OCI-M2 (cell line): ENCODE results near the gene ZNF57.
"Not testable (repeated sequence)": the region's sequence is repeated elsewhere in the genome, so short reads cannot be mapped to it uniquely, and the experiment has no call there.

ENCODE experiments used
- DNase-seq: peaks from one replicate; lab custom pipeline; 2025; ENCODE audit not compliant: unreplicated experiment; lab: John Stamatoyannopoulos, UW

Gene ZNF57

DNA sequence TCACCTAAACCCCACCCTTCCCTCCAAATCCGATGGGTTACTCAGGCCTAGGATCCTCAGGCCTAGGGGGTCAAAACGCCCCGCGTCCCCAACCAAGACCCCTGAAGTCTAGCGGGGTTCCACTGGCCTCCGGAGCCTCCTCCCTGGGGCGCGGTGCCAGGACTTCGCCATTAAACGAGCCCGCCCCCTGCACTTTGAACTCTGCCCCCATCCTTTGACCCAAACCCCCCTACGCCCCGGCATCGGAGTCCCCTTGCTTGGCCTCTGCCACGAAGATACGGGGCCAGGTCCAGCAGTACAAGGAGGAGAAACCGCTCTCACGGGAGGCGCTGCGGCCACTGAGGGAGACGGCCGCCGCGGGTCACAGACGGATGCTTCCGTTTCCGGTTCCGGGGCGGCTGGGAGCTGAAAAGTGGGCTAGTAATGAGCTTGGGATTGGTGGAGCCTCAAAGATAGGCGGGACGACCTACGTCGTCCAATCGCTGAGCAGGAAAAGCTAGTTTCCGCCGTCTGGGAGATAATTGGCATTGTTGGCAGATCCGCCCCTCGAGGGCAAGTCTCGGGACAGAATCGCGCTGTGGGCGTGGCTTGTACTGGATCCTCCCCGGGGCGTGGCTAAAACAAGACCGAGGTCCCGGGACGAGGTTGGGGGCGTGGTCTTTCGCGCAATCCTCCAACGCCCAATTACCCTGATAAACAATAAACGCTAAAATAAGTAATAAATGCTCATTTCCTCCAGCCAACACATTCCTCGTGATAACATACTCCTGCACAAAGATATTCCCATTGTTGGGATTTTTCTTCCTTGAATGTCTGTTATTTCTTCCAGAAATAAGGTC is 49.8 kb downstream of the ZNF57 start:
- DNase-seq, result peak; percentile 88

GRCh38 chr19:2952953-2953481 is 52.3 kb downstream of the ZNF57 start:
- DNase-seq, result no peak

DNA sequence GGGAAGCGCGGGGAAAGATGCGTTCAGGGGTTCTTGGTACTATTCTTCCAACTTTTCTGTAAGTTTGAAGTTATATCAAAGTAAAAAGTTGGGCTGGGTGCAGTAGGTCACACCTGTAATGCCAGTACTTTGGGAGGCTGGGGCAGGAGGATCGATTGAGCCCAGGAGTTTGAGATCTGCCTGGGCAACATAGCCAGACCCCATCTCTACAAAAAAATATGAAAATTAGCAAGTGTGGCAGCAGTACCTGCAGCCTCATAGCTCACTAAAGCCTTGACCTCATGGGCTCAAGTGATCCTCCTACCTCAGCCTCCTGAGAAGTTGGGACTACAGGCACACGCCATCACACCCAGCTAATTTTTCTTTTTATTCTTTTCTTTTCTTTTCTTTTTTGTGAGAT is 56.4 kb downstream of the ZNF57 start:
- DNase-seq, result no peak

DNA sequence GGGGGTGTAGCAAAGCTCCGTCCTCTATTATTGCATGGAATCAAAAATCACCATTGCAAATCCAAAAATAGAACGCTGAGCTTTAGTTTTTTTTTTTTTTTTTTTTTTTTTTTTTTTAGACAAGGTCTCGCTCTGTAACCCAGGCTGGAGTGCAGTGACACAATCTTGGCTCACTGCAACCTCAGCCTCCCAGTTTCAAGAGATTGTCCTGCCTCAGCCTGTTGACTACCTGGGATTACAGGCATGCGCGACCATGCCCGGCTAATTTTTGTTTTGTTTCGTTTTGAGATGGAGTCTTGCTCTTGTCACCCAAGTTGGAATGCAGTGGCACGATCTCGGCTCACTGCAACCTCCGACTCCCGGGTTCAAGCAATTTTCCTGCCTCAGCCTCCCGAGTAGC is 59.4 kb downstream of the ZNF57 start:
- no peak for DNase-seq

GRCh38 chr19:2962018-2962670 is 61.4 kb downstream of the ZNF57 start:
- peak; percentile 24 for DNase-seq

DNA sequence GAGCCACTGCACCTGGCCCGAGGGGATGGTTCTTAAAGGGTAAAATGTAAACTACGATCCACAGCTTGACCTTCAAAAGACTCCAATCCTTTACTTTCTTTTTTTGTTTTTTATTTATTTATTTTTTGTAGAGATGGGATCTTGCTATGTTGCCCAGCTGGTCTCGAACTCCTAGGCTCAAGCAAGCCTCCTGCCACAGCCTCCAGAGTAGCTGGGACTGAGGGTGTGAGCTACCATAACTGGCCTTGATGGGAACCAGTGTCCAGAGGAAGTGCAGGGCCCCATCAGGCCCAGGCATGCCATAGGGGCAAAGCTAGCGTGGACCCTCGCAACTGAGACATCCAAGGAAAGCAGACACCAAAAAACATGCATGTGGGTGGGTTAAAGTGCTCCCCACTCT is 62.4 kb downstream of the ZNF57 start:
- DNase-seq, result no peak

GRCh38 chr19:2963631-2964030 is 62.9 kb downstream of the ZNF57 start:
- DNase-seq, result not testable (repeated sequence)

GRCh38 chr19:2964874-2965273 is 64.1 kb downstream of the ZNF57 start:
- DNase-seq, result no peak

DNA sequence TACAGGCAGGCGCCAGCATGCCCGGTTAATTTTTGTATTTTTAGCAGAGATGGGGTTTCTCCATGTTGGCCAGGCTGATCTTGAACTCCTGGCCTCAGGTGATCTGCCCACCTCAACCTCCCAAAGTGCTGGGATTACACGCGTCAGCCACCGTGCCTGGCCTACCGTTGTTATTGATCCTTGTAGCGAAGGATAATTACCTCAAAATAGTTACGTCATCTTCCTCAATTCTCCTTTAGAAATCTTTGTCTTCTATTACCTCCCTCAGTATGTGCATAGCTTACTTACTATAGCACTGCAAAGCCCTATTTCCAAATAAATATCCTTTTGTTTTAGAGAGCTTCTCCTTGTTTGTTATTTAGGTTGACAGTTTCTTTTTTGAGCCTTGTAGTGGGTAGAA is 67.2 kb downstream of the ZNF57 start:
- DNase-seq, result no peak
